GM21576 (cell line): ENCODE data around the gene SPARCL1.

Experiments
- ATAC-seq: cut with Tn5 transposase; IDR thresholded peaks from one replicate; pipeline ENCODE4 v1.9.1; 2021; ENCODE audit warnings: mild to moderate bottlenecking, moderate library complexity; ENCODE audit not compliant: unreplicated experiment

SPARCL1 gene

DNA sequence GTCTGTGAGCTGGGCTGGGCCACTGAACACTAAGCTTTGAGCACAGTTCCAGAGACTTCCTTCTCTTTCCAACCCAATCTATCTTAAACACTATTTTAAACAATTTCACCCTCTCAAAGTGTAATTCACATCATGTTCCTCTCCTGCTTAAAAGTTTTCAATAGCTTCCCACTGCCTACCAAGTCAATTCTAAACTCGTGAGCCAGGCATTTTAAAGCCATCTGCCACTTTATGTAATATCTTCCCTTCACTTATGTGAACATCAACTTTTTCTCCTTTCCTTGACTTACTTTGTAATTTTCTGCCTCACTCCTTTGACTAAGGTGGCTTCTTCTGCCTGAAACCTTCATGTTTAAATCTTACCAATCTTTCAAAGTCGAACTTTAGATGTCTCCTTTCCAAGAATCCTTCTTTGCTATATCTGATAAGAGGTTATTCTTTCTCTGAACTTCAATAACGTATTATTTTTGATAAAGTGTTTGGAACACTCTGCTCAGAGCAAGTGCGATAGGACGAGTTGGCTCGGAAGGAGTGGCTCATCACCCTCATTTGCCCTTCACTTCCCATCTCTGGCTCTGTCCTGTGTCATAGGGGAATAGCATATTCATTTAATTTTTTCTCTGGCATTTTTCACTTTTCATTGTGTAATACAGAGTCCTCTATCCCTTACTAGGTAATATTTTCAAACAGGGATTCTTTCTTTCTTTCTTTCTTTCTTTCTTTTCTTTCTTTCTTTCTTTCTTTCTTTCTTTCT lies 13.0 kb upstream of the SPARCL1 start:
- ATAC-seq, result no peak

GRCh38 chr4:87541521-87541920 lies 12.3 kb upstream of the SPARCL1 start:
- no peak for ATAC-seq

DNA sequence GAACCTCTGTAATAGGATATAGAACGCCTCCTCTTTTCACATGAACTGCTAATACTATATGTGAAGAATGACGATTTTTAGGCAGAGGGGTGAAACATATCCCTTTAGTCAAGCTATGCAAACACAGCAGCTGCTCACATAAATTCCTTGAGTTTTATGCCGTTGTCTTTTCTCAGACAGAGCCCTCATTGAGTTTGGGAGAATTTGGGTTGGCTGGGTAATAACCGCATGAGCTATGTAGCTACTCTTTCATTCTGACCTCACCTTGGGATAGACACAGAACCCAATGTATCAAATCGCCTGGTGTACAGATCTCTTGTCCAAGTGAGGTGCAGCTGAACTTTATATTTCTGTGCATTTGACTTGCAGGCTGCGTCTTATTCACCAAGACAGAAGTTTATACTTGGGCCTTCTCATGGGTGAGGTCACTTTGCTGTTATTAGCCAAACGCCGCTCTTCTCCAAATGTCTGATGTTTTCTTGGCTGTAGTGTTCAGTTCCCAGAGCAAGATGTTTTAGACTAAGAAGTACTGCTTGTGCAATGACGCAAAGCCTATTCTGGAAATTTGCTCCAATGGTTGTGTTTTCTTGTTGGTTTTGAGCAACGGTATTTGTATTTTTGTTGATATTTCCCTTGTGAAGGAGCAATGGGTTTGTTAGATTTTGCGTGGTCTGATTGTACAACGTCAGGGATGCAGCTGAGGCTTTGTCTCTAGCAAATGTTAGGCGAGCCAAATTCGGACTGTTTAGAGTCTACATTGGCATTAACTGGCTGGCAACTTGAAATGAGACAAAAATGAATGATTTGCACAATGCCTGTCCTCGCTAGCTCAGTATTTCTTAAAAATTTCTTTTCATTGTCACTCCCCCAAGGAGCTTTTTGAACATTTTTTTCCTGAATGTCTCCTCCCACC lies 11.2 kb upstream of the SPARCL1 start:
- ATAC-seq, result no peak

DNA sequence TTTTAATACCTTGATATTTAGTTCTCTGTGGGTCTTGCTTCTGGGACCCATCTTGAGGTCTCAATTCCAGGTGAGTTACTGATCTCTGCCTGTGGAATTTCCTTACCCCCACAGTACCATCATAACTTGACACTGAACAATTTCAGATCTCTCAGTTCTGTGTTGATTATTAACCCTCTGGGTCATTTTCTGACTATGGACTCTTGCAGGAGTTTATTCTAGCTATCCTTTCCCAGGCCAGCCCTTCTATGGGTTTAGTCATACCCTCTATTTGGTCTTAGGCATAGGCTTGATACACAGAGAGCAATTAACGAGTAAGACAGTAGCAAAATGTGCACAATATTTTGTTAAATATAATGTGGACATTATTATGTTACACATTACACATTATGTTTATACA lies 3.7 kb upstream of the SPARCL1 start:
- no peak for ATAC-seq

DNA sequence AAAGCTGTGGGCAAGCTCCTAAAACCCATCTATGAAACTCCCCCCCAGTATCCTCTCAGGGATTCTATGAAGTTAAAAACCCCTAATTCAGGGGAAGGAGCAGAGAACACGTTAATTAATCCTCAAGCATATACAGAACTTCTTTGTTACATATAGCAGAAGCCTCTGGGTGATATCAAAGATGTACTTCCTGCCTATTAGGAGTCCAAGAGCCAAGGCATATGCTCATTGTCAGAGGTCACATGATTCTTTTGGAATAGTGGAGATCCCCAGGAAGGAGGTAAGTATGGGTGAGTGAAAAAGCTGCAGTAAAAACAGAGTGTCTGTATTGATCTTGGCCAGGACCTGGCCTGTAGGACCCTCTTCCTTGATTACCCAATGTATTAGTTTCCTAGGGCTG lies 2.9 kb upstream of the SPARCL1 start:
- ATAC-seq, result no peak

GRCh38 chr4:87531621-87532020 lies 2.4 kb upstream of the SPARCL1 start:
- ATAC-seq, result no peak

DNA sequence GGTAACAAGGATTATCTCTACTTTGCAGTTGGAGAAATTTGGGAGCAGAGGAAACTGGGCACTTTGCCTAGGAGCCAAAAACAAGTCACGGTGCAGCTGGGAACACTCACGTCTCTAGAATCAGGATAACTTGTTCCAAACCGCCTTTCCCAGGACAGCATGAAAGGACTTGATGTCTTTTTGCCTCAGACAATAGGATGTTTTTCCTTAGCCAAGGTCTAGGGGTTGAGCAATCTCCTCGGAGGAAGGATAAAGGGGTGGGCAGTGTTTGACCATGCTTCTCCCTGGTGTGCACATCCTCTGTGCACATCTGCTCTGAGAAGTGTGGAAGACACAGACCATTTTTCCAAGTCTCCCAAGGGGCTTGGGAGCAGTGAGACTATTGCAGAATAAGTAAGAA lies 1.7 kb upstream of the SPARCL1 start:
- ATAC-seq, result no peak

GRCh38 chr4:87530229-87530628 lies 1.1 kb upstream of the SPARCL1 start:
- no peak for ATAC-seq

DNA sequence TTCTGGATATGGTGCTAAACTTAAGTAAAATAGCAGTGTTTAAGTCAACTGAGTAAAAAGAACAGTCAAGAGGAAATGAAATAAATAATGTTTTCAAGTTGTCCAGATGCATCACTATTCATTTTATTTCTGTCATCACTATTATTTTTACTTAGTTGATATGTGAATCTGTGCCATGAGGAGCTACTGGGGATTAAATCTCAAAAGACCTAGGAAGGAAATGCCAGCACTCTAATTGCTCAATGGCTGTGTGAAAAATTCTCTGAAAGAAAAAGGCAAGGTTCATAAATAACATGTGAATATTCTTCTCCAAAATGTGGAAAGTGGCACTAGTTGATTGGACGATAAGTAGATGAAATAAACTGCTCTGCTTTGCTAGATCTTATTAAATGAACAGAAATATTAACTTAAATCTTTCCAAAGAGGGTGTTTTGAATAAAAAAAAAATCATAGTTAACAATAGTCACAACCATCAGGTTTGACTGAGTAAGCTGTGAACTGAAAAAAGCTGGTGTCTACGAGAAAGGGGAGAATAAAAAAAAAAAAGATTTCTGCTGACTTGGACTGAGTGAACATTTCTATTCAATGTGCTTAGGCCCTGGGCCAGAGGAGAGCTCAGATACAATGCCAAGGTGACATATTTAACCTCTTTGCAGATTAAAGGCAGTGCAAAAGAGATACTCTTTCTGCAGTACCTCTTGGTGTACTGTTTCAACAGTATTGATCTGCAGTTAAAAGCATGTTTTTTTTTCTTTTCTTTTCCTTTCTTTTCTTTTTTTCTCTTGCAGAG lies 1.6 kb downstream of the SPARCL1 start:
- ATAC-seq, result no peak

- ATAC-seq, result no peak
Observed at GRCh38 chr4:87525636-87526295, 3.4 kb downstream of the SPARCL1 start.

- ATAC-seq, result no peak
Observed at GRCh38 chr4:87524456-87524855, 4.7 kb downstream of the SPARCL1 start.

DNA sequence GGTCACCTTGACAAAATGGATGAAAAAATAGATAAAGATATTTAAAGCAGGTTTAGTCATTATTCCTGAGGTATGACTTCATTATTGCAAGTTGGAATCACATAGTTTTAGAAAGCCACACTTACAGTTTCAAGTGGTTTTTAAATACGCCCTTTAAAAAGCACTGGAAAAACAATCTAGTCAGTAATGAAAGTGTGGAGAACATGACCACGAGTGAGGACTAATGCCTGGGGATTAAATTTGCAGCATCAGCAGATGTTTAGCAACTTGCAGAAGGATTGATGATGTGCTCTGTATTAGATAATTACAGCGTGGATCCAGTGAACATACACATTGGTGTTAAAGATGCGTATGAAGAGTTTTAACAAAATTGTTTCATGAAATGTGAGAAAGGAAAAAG lies 5.9 kb downstream of the SPARCL1 start:
- ATAC-seq, result no peak

DNA sequence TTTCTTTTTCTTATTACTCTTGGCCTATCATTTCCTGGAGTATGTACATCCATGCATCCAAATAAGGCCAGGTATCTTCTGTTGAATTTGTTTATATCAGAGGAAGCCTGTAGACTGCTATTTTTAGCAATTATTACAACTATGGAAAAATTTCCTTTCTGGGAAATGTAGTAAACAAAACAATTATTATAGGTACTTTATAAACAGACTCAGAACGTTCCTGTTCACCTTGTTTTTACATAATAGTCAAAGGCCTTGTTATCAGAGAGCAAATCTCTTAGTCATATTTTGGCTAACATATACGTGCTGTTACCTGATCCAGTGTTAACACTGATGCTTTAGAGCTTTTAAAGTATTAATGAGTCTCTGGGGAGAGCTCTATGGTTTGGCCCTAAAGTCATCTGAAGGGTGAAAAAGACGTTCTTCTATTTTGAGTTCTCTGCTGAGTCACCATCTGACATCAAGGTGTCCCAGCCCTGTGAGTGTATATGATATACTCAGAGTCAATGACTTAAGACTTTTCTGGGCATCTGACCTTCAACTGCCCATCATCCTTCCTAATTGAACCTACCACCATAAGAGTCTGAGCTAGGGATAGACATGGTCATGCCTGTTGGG lies 7.3 kb downstream of the SPARCL1 start:
- peak; percentile 63 for ATAC-seq

DNA sequence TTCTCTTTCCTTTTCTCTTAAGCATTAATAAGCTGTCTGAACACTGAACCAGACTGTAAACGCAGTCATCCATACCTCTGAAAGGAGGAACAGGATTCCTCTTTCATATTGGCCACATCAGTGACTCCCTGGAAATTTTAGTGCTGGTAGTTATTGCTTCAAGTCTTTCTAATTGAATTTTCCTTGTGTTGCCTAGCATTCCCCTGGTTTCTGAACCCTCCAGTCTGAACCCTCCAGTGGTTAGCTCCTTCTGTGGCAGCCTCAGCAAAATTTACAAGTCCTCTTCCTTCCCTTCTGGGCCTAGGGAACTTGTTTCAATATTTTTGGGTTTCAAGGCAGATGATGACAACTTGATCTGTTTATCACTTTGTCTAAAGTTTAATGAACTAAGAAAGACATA lies 7.9 kb downstream of the SPARCL1 start:
- no peak for ATAC-seq

DNA sequence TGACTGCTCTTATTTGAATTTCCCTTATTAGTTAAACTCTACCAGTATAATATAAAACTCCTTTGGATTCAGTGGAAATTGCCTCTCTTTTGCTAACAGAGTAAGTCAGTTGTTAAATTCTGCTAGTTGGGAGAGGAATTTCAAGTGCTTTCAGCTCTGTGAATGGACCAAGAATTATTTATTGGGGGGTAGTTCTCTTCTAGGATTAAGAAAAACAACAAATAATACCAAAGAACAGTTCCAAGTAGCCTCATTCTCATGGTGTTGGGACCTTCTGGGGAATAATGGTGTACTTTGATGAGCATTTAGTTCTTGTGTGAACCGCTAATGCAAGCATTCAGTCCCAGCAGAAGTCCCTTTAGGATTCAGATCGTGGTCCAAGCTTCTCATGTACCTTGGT lies 11.6 kb downstream of the SPARCL1 start:
- no peak for ATAC-seq

- no peak for ATAC-seq
Observed at GRCh38 chr4:87516683-87517082, 12.5 kb downstream of the SPARCL1 start.

DNA sequence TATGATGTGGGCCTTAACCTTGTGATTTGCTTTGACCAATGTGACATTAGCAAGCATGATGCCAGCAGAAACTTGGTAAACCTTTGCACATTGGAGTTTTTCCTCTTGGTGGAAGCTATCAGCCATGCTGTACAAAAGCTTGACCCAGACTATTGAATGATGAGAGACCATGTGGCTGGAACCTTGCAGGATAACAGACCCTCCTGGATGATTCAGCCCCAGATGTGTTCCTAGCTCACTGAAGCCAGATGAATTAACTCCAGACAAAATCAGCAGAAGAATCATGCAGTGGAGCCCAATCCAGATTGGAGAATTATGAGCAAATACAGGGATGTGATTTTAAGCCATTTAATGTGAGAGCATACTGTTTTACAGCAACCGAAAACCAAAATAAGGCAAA lies 16.8 kb downstream of the SPARCL1 start:
- no peak for ATAC-seq

GRCh38 chr4:87511500-87511899 lies 17.7 kb downstream of the SPARCL1 start:
- no peak for ATAC-seq

- ATAC-seq, result no peak
Observed at GRCh38 chr4:87510747-87511146, 18.4 kb downstream of the SPARCL1 start.

DNA sequence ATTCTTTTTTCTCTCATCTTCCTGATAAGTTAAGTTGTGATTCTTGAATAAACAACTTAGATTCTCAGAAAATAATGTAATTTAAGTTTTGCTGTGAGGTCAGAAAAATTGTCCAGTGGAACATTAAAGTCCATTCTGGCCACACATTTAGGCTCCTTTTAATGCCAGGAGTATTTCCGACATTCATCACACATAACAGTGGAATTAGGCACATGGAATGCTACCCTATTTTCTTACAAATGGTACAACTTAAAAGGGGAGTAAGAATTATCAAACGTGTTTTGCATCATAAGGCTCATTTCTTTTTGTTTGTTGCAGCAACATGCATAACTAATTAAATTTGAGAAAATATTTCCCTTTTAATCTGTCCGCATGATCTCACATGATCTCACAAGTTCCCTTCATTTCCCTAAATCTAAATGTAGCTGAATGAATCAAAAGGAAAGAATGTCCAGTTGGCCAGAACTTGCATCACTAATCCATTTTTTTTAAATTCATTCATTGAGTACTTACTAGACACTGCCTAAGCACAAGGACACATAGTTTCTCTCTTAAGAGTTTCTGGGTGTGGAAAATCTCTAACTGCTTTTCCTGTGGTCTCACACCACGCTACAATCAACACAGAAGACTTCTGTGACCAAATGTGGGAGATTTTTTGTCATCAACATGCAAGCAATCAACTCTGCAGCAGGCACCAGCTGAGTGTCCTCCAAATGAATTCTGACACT lies 22.0 kb downstream of the SPARCL1 start:
- ATAC-seq, result no peak
